H1 (cell line): ENCODE results near the gene HDAC9. TPM values are rescaled to one million over a fixed set of nuclear protein-coding genes. Genes with fewer than 3 reads are reported as not detected.

Source experiments
- CTCF ChIA-PET: fragments of 300-600 bp; sonication (Branson Sonifier 250); formaldehyde crosslinking; loops from one replicate; lab custom pipeline; 2021; ENCODE audit not compliant: partially characterized antibody; lab: Charles Lee
- POLR2A ChIA-PET: fragments of 300-600 bp; sonication (Branson Sonifier 250); formaldehyde crosslinking; loops from one replicate; lab custom pipeline; 2021; ENCODE audit warnings: inconsistent platforms; ENCODE audit not compliant: partially characterized antibody; lab: Charles Lee
- DNase-seq, 2 experiments: peaks; one replicate each; pipeline versions ENCODE4 v3.0.0 to v3.0.0-alpha.2; 2010 to 2022; ENCODE audit warnings: low spot score in 2 of 2, low read depth in 1 of 2, mixed read lengths in 1 of 2
- FAIRE-seq: peaks from 2 replicates; lab custom pipeline; 2011; peaks lifted over from hg19 to GRCh38; lab: Jason Lieb, UNC
- H2AFZ ChIP-seq: 2 replicates; pipeline ENCODE4 v1.8.1; 2012; ENCODE audit warnings: low read length, inconsistent platforms
- H2AK5ac ChIP-seq: 2 replicates; pipeline ENCODE4 v1.6.1; 2013; ENCODE audit warnings: low read depth, low read length
- H2BK120ac ChIP-seq: replicated peaks from 2 replicates; pipeline ENCODE3; 2013; ENCODE audit warnings: low read depth, low read length, inconsistent platforms
- H2BK12ac ChIP-seq: 2 replicates; pipeline ENCODE4 v1.6.1; 2013; ENCODE audit warnings: low read depth, low read length
- H2BK15ac ChIP-seq: 2 replicates; pipeline ENCODE4 v1.6.1; 2013; ENCODE audit warnings: low read length
- H2BK20ac ChIP-seq: 2 replicates; pipeline ENCODE4 v1.6.1; 2013; ENCODE audit warnings: low read length
- H2BK5ac ChIP-seq: 2 replicates; pipeline ENCODE4 v1.6.1; 2013; ENCODE audit warnings: low read depth, low read length
- H3K14ac ChIP-seq: 2 replicates; pipeline ENCODE4 v1.6.1; 2013; ENCODE audit warnings: inconsistent platforms; ENCODE audit not compliant: insufficient read length
- H3K18ac ChIP-seq: 2 replicates; pipeline ENCODE4 v1.6.1; 2013; ENCODE audit warnings: low read length; ENCODE audit errors: extremely low read depth
- H3K23ac ChIP-seq: 2 replicates; pipeline ENCODE4 v1.6.1; 2013; ENCODE audit warnings: inconsistent platforms; ENCODE audit not compliant: insufficient read length
- H3K23me2 ChIP-seq: 2 replicates; pipeline ENCODE4 v1.6.1; 2013; ENCODE audit warnings: low read depth, low read length
- H3K27ac ChIP-seq: 2 replicates; pipeline ENCODE4 v1.6.1; 2011; ENCODE audit warnings: low read depth, low read length, inconsistent platforms
- H3K27me3 ChIP-seq, 4 experiments: replicated peaks in 1 of 4; 1 replicate in 1 of 4; 2 replicates in 3 of 4; pipeline versions ENCODE4 v1.6.1 to v1.8.1; 2011 to 2013; ENCODE audit warnings: low read length in 3 of 4, mild to moderate bottlenecking in 3 of 4, inconsistent platforms in 2 of 4, mixed read lengths in 2 of 4, moderate library complexity in 1 of 4; ENCODE audit not compliant: control insufficient read depth in 3 of 4, insufficient read depth in 3 of 4; ENCODE audit errors: extremely low read depth in 1 of 4
- H3K36me3 ChIP-seq, 4 experiments: 2 replicates each; pipeline versions ENCODE4 v1.6.1 to v1.8.1; 2011 to 2013; ENCODE audit warnings: mild to moderate bottlenecking in 4 of 4, low read length in 3 of 4, moderate library complexity in 2 of 4, control low read depth in 1 of 4, inconsistent platforms in 1 of 4; ENCODE audit not compliant: insufficient read depth in 4 of 4, control insufficient read depth in 2 of 4
- H3K4ac ChIP-seq: replicated peaks from 2 replicates; pipeline ENCODE3; 2013; ENCODE audit warnings: low read length, low read depth, mixed read lengths, inconsistent platforms; ENCODE audit not compliant: insufficient read length
- H3K4me1 ChIP-seq, 4 experiments: replicated peaks in 1 of 4; 1 replicate in 1 of 4; 2 replicates in 3 of 4; pipeline versions ENCODE4 v1.6.1 to v1.8.1; 2011 to 2013; ENCODE audit warnings: low read length in 3 of 4, inconsistent platforms in 2 of 4, mixed read lengths in 1 of 4; ENCODE audit not compliant: insufficient read depth in 4 of 4, control insufficient read depth in 3 of 4
- H3K4me2 ChIP-seq, 2 experiments: 2 replicates each; pipeline versions ENCODE4 v1.6.1 to v1.8.1; 2011 to 2013; ENCODE audit warnings: low read depth in 2 of 2, low read length in 2 of 2, control low read depth in 1 of 2, inconsistent platforms in 1 of 2, mild to moderate bottlenecking in 1 of 2; ENCODE audit not compliant: insufficient read depth in 1 of 2
- H3K4me3 ChIP-seq, 4 experiments: fragments of 200-600, 300-600 bp in 1 of 4; sonication (generic), shearing (Covaris generic), sonication (Bioruptor Twin) in 1 of 4; 2 replicates each; pipeline versions ENCODE4 v1.5.1 to v1.8.1; 2011 to 2016; ENCODE audit warnings: low read length in 4 of 4, low read depth in 3 of 4, control low read depth in 2 of 4, inconsistent platforms in 2 of 4, mild to moderate bottlenecking in 2 of 4, mixed read lengths in 1 of 4, moderate library complexity in 1 of 4; ENCODE audit not compliant: insufficient read depth in 2 of 4; ENCODE audit errors: extremely low read depth in 1 of 4
- H3K56ac ChIP-seq: replicated peaks from 2 replicates; pipeline ENCODE3; 2013; ENCODE audit warnings: low read depth, mild to moderate bottlenecking, mixed read lengths, low read length, inconsistent platforms; ENCODE audit not compliant: insufficient read length
- H3K79me1 ChIP-seq: 2 replicates; pipeline ENCODE4 v1.6.1; 2013; ENCODE audit warnings: low read depth, low read length, control low read depth
- H3K79me2 ChIP-seq, 2 experiments: 2 replicates each; pipeline versions ENCODE4 v1.6.1 to v1.8.1; 2012 to 2013; ENCODE audit warnings: low read length in 2 of 2, mild to moderate bottlenecking in 2 of 2, inconsistent platforms in 1 of 2; ENCODE audit not compliant: insufficient read depth in 2 of 2, control insufficient read depth in 1 of 2
- H3K9ac ChIP-seq, 4 experiments: replicated peaks in 1 of 4; 1 replicate in 1 of 4; 2 replicates in 3 of 4; pipeline versions ENCODE4 v1.6.1 to v1.8.1; 2011 to 2013; ENCODE audit warnings: low read depth in 3 of 4, low read length in 3 of 4, control low read depth in 2 of 4, mild to moderate bottlenecking in 2 of 4, moderate library complexity in 2 of 4, inconsistent platforms in 1 of 4; ENCODE audit errors: extremely low read depth in 1 of 4
- H3K9me3 ChIP-seq, 2 experiments: 2 replicates each; pipeline versions ENCODE4 v1.6.1 to v1.8.1; 2012 to 2013; ENCODE audit warnings: mild to moderate bottlenecking in 2 of 2, moderate library complexity in 2 of 2, control low read depth in 1 of 2, inconsistent platforms in 1 of 2, low read depth in 1 of 2, low read length in 1 of 2, mixed read lengths in 1 of 2; ENCODE audit not compliant: insufficient read depth in 2 of 2
- H4K20me1 ChIP-seq, 2 experiments: replicated peaks in 1 of 2; 2 replicates each; pipeline versions ENCODE3 to v1.8.1; 2011 to 2013; ENCODE audit warnings: inconsistent platforms in 2 of 2, low read length in 2 of 2, mild to moderate bottlenecking in 1 of 2; ENCODE audit not compliant: insufficient read depth in 2 of 2, control insufficient read depth in 1 of 2
- H4K5ac ChIP-seq: 2 replicates; pipeline ENCODE4 v1.6.1; 2013; ENCODE audit warnings: low read length, low read depth, mixed read lengths, inconsistent platforms; ENCODE audit not compliant: insufficient read length
- H4K8ac ChIP-seq: 2 replicates; pipeline ENCODE4 v1.8.0; 2013; ENCODE audit warnings: mild to moderate bottlenecking, moderate library complexity, low read length, inconsistent platforms; ENCODE audit not compliant: insufficient read depth; ENCODE audit errors: extremely low read depth
- H4K91ac ChIP-seq: replicated peaks from 2 replicates; pipeline ENCODE3; 2013; ENCODE audit warnings: low read length, mixed read lengths, inconsistent platforms; ENCODE audit not compliant: insufficient read length
- BRCA1 ChIP-seq: IDR thresholded peaks from 2 replicates; pipeline ENCODE4 v1.6.1; 2012; ENCODE audit warnings: low read depth, low read length, improper control_type of control experiment
- CBX5 ChIP-seq: fragments of 300-800, 300-1000 bp; sonication (generic); IDR thresholded peaks from 2 replicates; pipeline ENCODE4 v1.7.1; 2016; ENCODE audit warnings: antibody characterized with exemption, low read length, low read depth
- CBX8 ChIP-seq: fragments of 300-800, 300-1000 bp; sonication (generic); IDR thresholded peaks from 2 replicates; pipeline ENCODE4 v1.7.1; 2016; ENCODE audit warnings: low read depth, low read length, borderline replicate concordance
- CEBPB ChIP-seq: IDR thresholded peaks from 2 replicates; pipeline ENCODE4 v1.6.1; 2012; ENCODE audit warnings: low read depth, low read length
- E2F6 ChIP-seq: IDR thresholded peaks from 2 replicates; pipeline ENCODE4 v1.6.1; 2012; ENCODE audit warnings: inconsistent platforms
- EZH2 ChIP-seq: fragments of 200-600 bp; sonication (generic); IDR thresholded peaks from 2 replicates; pipeline ENCODE4 v1.7.1; 2012; ENCODE audit warnings: low read depth, mild to moderate bottlenecking, moderate library complexity, low read length, inconsistent platforms; ENCODE audit not compliant: severe bottlenecking
- KDM1A ChIP-seq: fragments of 200-600, 300-600 bp; sonication (generic); IDR thresholded peaks from 2 replicates; pipeline ENCODE4 v1.7.1; 2016; ENCODE audit warnings: mild to moderate bottlenecking, low read length, borderline replicate concordance
- POLR2A ChIP-seq, 2 experiments: IDR thresholded peaks; 1 replicate in 1 of 2; 2 replicates in 1 of 2; pipeline ENCODE4 v1.6.1; 2011; ENCODE audit warnings: low read depth in 2 of 2, low read length in 2 of 2, mild to moderate bottlenecking in 2 of 2; ENCODE audit errors: control extremely low read depth in 1 of 2
- RNF2 ChIP-seq: fragments of 200-900, 300-1000 bp; sonication (generic); IDR thresholded peaks from 2 replicates; pipeline ENCODE4 v1.7.1; 2016; ENCODE audit warnings: borderline replicate concordance, low read depth, mild to moderate bottlenecking, antibody characterized with exemption, low read length; ENCODE audit not compliant: poor library complexity, severe bottlenecking; ENCODE audit errors: missing control alignments
- SIN3A ChIP-seq, 2 experiments: IDR thresholded peaks in 1 of 2; conservative IDR thresholded peaks in 1 of 2; 2 replicates each; pipeline ENCODE4 v1.6.1; 2011 to 2012; ENCODE audit warnings: low read length in 2 of 2, improper control_type of control experiment in 1 of 2, low read depth in 1 of 2, mild to moderate bottlenecking in 1 of 2
- TAF1 ChIP-seq: IDR thresholded peaks from 2 replicates; pipeline ENCODE4 v1.6.1; 2011; ENCODE audit warnings: mild to moderate bottlenecking, low read depth, low read length
- USF2 ChIP-seq: IDR thresholded peaks from 2 replicates; pipeline ENCODE4 v1.6.1; 2011; ENCODE audit warnings: low read length, improper control_type of control experiment
- YY1 ChIP-seq: IDR thresholded peaks from 2 replicates; pipeline ENCODE4 v1.6.1; 2011; ENCODE audit warnings: low read depth, mild to moderate bottlenecking, low read length
- WGBS, 2 experiments: shearing (Covaris generic) in 1 of 2; methylation state at CpG; one replicate each; pipeline versions ENCODE4 v1.1.6 to v1.1.7; 2013 to 2015; ENCODE audit warnings: low lambda C conversion rate in 2 of 2, mixed read lengths in 2 of 2, inconsistent platforms in 1 of 2, low coverage in 1 of 2, missing lambda C conversion rate in 1 of 2; ENCODE audit not compliant: insufficient replicate concordance in 2 of 2, insufficient coverage in 1 of 2, insufficient read length in 1 of 2; ENCODE audit errors: extremely low coverage in 1 of 2, missing lambda C conversion rate in 1 of 2; 5-methylcytosine and 5-hydroxymethylcytosine counted together
- polyA plus RNA-seq, 7 experiments: library from polyadenylated mRNA; depleted of rRNA in 3 of 7; stranded (reverse) in 5 of 7; unstranded in 2 of 7; fragments of >200 nt in 5 of 7; fragments of 200-250 nt in 2 of 7; gene quantifications; 1 replicate in 5 of 7; 2 replicates in 1 of 7; 4 replicates in 1 of 7; pipeline versions ENCODE4 v1.2.1 to v1.2.3, GENCODE V29; 2011 to 2013; ENCODE audit warnings: missing spikeins in 2 of 7, mixed read lengths in 2 of 7
- total RNA-seq: library from RNA; stranded (reverse); fragmentation: NEBNext Ultra II Directional; extraction: Animal tissue kit (Norgen Biotek cat#: 25700); gene quantifications from 2 replicates; pipeline ENCODE4 v1.2.1, GENCODE V29; 2021

HDAC9 gene
- total and polyA plus RNA-seq, 2 of the 8 experiments (the other 6 are each of a cell fraction or from before 2014, with no cell fraction given), result 9.5 to 13.1 TPM

DNA sequence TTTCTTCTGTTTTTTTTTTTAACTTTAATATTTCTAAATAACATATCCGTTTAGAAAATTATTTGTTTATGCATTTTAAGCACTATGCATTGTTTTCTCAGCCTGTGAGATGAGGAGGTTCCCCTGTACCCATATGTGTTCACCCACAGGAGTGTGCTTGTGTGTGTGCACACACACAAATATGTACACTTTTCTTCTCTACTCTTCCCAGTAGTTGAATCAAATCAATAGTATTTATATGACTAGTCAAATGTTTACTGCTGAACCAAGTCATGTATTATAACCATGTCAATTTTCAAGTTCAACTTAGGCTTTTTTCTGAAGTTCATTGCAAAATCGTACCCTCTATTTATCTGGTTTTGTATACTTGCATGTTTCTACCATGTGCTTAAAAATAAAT is 37.3 kb downstream of the HDAC9 start:
- H2AFZ ChIP-seq, result no peak overlapping the region
- no peak overlapping the region for H2BK5ac ChIP-seq
- no peaks in the 10 kb centered on the region for H4K20me1 ChIP-seq
- H2AK5ac ChIP-seq, result no peak overlapping the region
- H2BK15ac ChIP-seq, result no peak overlapping the region
- ChIA-PET POLR2A (no interaction called here), CTCF (no interaction called here)
- H3K27me3 ChIP-seq, result no peaks in the 10 kb centered on the region
- H3K79me2 ChIP-seq, result no peaks in the 10 kb centered on the region
- no peak overlapping the region for H3K56ac ChIP-seq
- H3K79me1 ChIP-seq, result no peaks in the 10 kb centered on the region; the same call in 1 of the 2 replicates
- H3K4me2 ChIP-seq, result no peak overlapping the region
- H4K5ac ChIP-seq, result no peak overlapping the region
- no peak overlapping the region for H4K91ac ChIP-seq
- peaks cover 0 to 6% (median 4%) of the 10 kb centered on the region in 4 experiments; a peak in 3 of 7 replicates for H3K4me1 ChIP-seq
- H3K27ac ChIP-seq, result no peak overlapping the region
- no peak overlapping the region for H4K8ac ChIP-seq
- no peaks in the 10 kb centered on the region for H3K23me2 ChIP-seq
- H2BK12ac ChIP-seq, result no peak overlapping the region
- no peak overlapping the region for H2BK20ac ChIP-seq
- DNase-seq (no peak), FAIRE-seq (no peak)
- H2BK120ac ChIP-seq, result no peak overlapping the region
- no peak overlapping the region for H3K14ac ChIP-seq
- H3K18ac ChIP-seq, result no peak overlapping the region
- WGBS, 2 experiments, result 87% methylated on average over 2 of the region's 2 CpGs; no CpG with 5 or more reads in 1 of the 2 experiments
- H3K9me3 ChIP-seq, result no peaks in the 10 kb centered on the region
- no peak overlapping the region for H3K4ac ChIP-seq
- H3K36me3 ChIP-seq, result no peaks in the 10 kb centered on the region
- H3K9ac ChIP-seq, result no peak overlapping the region
- no peak overlapping the region for H3K4me3 ChIP-seq
- H3K23ac ChIP-seq, result no peak overlapping the region
- TF ChIP-seq SIN3A (conservative IDR thresholded peaks at IDR 0.05 in 1 of 2, IDR thresholded peaks at IDR 0.05 in 1 of 2; ENCODE audit: low read depth in 1 of 2, low read length in 2 of 2) (no peak), CBX8 (no peak), EZH2 (no peak), POLR2A (IDR thresholded peaks at IDR 0.05; ENCODE audit: control extremely low read depth in 1 of 2, low read depth in 2 of 2, low read length in 2 of 2) (no peak), E2F6 (no peak), CBX5 (no peak), TAF1 (no peak), BRCA1 (no peak), USF2 (no peak), CEBPB (no peak), YY1 (no peak), KDM1A (no peak), RNF2 (no peak)
